IMR-90 (cell line): ENCODE measurements around the gene ACBD3. TPM values are rescaled to one million over a fixed set of nuclear protein-coding genes. Genes with fewer than 3 reads are reported as not detected.

Source experiments
- ATAC-seq: fragments of 200-7000 bp; cut with Tn5 transposase; 2 replicates; pipeline ENCODE4 v1.9.1; 2020; ENCODE audit warnings: low read depth, mild to moderate bottlenecking, moderate library complexity
- BruUV-seq: library from RNA; stranded (reverse); fragments of 400-500 nt; replicated peaks from 2 replicates; lab custom pipeline; 2021; lab: Mats Ljungman, UMichigan
- CTCF ChIA-PET: fragments of 300-600 bp; formaldehyde crosslinking; extraction: SDS; loops from one replicate; lab custom pipeline; 2021; ENCODE audit warnings: antibody characterized with exemption; lab: Yijun Ruan, JAX
- POLR2A ChIA-PET: fragments of 300-600 bp; sonication (Branson Sonifier 250); formaldehyde crosslinking; loops from one replicate; lab custom pipeline; 2022; ENCODE audit warnings: antibody characterized with exemption; ENCODE audit not compliant: unreplicated experiment; lab: Charles Lee
- DNase-seq: peaks from one replicate; pipeline ENCODE4 v3.0.0; 2013
- H2AFZ ChIP-seq: replicated peaks from 2 replicates; pipeline ENCODE3; 2013; ENCODE audit warnings: low read length, mild to moderate bottlenecking; ENCODE audit not compliant: poor library complexity
- H2AK5ac ChIP-seq: 2 replicates; pipeline ENCODE4 v1.6.1; 2013; ENCODE audit warnings: low read depth, low read length, inconsistent platforms
- H2AK9ac ChIP-seq: replicated peaks from 2 replicates; pipeline ENCODE3; 2013; ENCODE audit warnings: mild to moderate bottlenecking, low read depth, low read length, moderate library complexity; ENCODE audit not compliant: poor library complexity
- H2BK120ac ChIP-seq: 2 replicates; pipeline ENCODE4 v1.6.1; 2013; ENCODE audit warnings: low read depth, low read length, inconsistent platforms
- H2BK15ac ChIP-seq: 3 replicates; pipeline ENCODE4 v1.6.1; 2013; ENCODE audit warnings: low read depth, low read length, inconsistent platforms
- H2BK20ac ChIP-seq: 2 replicates; pipeline ENCODE4 v1.6.1; 2013; ENCODE audit warnings: low read depth, mild to moderate bottlenecking, inconsistent platforms, low read length, moderate library complexity
- H2BK5ac ChIP-seq: 2 replicates; pipeline ENCODE4 v1.6.1; 2013; ENCODE audit warnings: mild to moderate bottlenecking, low read depth, low read length, inconsistent platforms; ENCODE audit not compliant: poor library complexity, severe bottlenecking
- H3K14ac ChIP-seq: replicated peaks from 2 replicates; pipeline ENCODE4 v1.6.1; 2013; ENCODE audit warnings: low read depth, low read length, inconsistent platforms
- H3K18ac ChIP-seq: 2 replicates; pipeline ENCODE4 v1.6.1; 2013; ENCODE audit warnings: low read depth, low read length, control low read depth
- H3K23ac ChIP-seq: 2 replicates; pipeline ENCODE4 v1.6.1; 2013; ENCODE audit warnings: low read depth, low read length, inconsistent platforms
- H3K27ac ChIP-seq: 2 replicates; pipeline ENCODE4 v1.5.1; 2013; ENCODE audit warnings: mild to moderate bottlenecking, control low read depth, low read length; ENCODE audit not compliant: insufficient read depth
- H3K27me3 ChIP-seq: 2 replicates; pipeline ENCODE4 v1.6.1; 2013; ENCODE audit warnings: low read length; ENCODE audit not compliant: control insufficient read depth, insufficient read depth
- H3K36me3 ChIP-seq: 2 replicates; pipeline ENCODE4 v1.6.1; 2013; ENCODE audit warnings: low read length, mixed read lengths; ENCODE audit not compliant: control insufficient read depth, insufficient read depth
- H3K4ac ChIP-seq: 2 replicates; pipeline ENCODE4 v1.6.1; 2013; ENCODE audit warnings: low read depth, low read length, inconsistent platforms
- H3K4me1 ChIP-seq: 2 replicates; pipeline ENCODE4 v1.6.1; 2013; ENCODE audit warnings: low read length, mixed read lengths; ENCODE audit not compliant: control insufficient read depth, insufficient read depth
- H3K4me2 ChIP-seq: 2 replicates; pipeline ENCODE4 v1.6.1; 2013; ENCODE audit warnings: low read depth, mild to moderate bottlenecking, control low read depth, low read length, moderate library complexity
- H3K4me3 ChIP-seq: 2 replicates; pipeline ENCODE4 v1.5.1; 2013; ENCODE audit warnings: low read depth, mild to moderate bottlenecking, control low read depth, low read length, moderate library complexity; ENCODE audit not compliant: insufficient read depth
- H3K56ac ChIP-seq: 2 replicates; pipeline ENCODE4 v1.6.1; 2013; ENCODE audit warnings: low read length, inconsistent platforms; ENCODE audit not compliant: insufficient read depth; ENCODE audit errors: extremely low read depth
- H3K79me1 ChIP-seq, 2 experiments: 2 replicates each; pipeline ENCODE4 v1.6.1; 2013; ENCODE audit warnings: low read length in 2 of 2, inconsistent platforms in 1 of 2, low read depth in 1 of 2
- H3K9ac ChIP-seq: 2 replicates; pipeline ENCODE4 v1.6.1; 2013; ENCODE audit warnings: low read depth, low read length, control low read depth
- H3K9me1 ChIP-seq: 2 replicates; pipeline ENCODE4 v1.6.1; 2013; ENCODE audit warnings: low read length, inconsistent platforms; ENCODE audit not compliant: insufficient read depth
- H3K9me3 ChIP-seq: 2 replicates; pipeline ENCODE4 v1.6.1; 2013; ENCODE audit warnings: low read length; ENCODE audit not compliant: control insufficient read depth, insufficient read depth
- H4K20me1 ChIP-seq: 2 replicates; pipeline ENCODE4 v1.6.1; 2013; ENCODE audit warnings: low read length, inconsistent platforms; ENCODE audit not compliant: insufficient read depth
- H4K5ac ChIP-seq: 2 replicates; pipeline ENCODE4 v1.6.1; 2013; ENCODE audit warnings: mild to moderate bottlenecking, low read depth, low read length, control low read depth
- H4K8ac ChIP-seq, 2 experiments: 2 replicates each; pipeline ENCODE4 v1.6.1; 2013; ENCODE audit warnings: low read depth in 2 of 2, low read length in 2 of 2, control low read depth in 1 of 2, inconsistent platforms in 1 of 2
- H4K91ac ChIP-seq: 2 replicates; pipeline ENCODE4 v1.6.1; 2013; ENCODE audit warnings: low read depth, low read length, inconsistent platforms; ENCODE audit not compliant: insufficient read depth
- BHLHE40 ChIP-seq: fragments of 150-350 bp; IDR thresholded peaks from 2 replicates; pipeline ENCODE4 v1.6.1; 2016; ENCODE audit warnings: mild to moderate bottlenecking, low read depth, low read length
- CEBPB ChIP-seq: IDR thresholded peaks from 2 replicates; pipeline ENCODE4 v1.6.1; 2012; ENCODE audit warnings: low read depth, low read length, improper control_type of control experiment
- MAZ ChIP-seq: IDR thresholded peaks from 2 replicates; pipeline ENCODE4 v1.6.1; 2012; ENCODE audit warnings: low read depth, mild to moderate bottlenecking, low read length, improper control_type of control experiment, moderate library complexity, borderline replicate concordance
- POLR2A ChIP-seq: IDR thresholded peaks from 2 replicates; pipeline ENCODE4 v1.6.1; 2012; ENCODE audit warnings: mild to moderate bottlenecking, low read depth, low read length
- RFX5 ChIP-seq: IDR thresholded peaks from 2 replicates; pipeline ENCODE4 v1.8.0; 2012; ENCODE audit warnings: low read depth, mild to moderate bottlenecking, low read length, moderate library complexity
- WGBS, 2 experiments: methylation state at CpG; one replicate each; pipeline versions ENCODE4 v1.1.5 to v1.1.7; 2013; ENCODE audit warnings: missing lambda C conversion rate in 2 of 2; ENCODE audit not compliant: insufficient read length in 1 of 2; ENCODE audit errors: extremely low coverage in 2 of 2; 5-methylcytosine and 5-hydroxymethylcytosine counted together
- dilution Hi-C: fragments of 300-500 bp; cut with HindIII; formaldehyde crosslinking; loops from one replicate; pipeline ENCODE4 v1.14.3; 2018; ENCODE audit warnings: low sequenced_read_pairs; ENCODE audit not compliant: unreplicated experiment
- in situ Hi-C: fragments of 300-500 bp; cut with MboI; formaldehyde crosslinking; loops from 3 replicates; pipeline ENCODE4 v1.14.3; 2019; ENCODE audit warnings: low sequenced_read_pairs, inconsistent platforms, mixed read lengths
- intact Hi-C: fragments of 100-400 bp; cut with micrococcal nuclease; formaldehyde crosslinking; loops from 2 replicates; pipeline ENCODE4 v1.10.0; 2022
- polyA plus RNA-seq, 3 experiments: library from polyadenylated mRNA; depleted of rRNA; stranded (reverse); fragments of >200 nt; gene quantifications; 2 replicates each; pipeline ENCODE4 v1.2.3, GENCODE V29; 2012; ENCODE audit warnings: low replicate concordance in 1 of 3
- total RNA-seq: library from RNA; depleted of rRNA; stranded (reverse); fragments of >200 nt; gene quantifications from 2 replicates; pipeline ENCODE4 v1.2.3, GENCODE V29; 2012

ACBD3 gene
- total and polyA plus RNA-seq, 2 of the 4 experiments (the other 2 are of a cell fraction), result 30.3 to 59.7 TPM

DNA sequence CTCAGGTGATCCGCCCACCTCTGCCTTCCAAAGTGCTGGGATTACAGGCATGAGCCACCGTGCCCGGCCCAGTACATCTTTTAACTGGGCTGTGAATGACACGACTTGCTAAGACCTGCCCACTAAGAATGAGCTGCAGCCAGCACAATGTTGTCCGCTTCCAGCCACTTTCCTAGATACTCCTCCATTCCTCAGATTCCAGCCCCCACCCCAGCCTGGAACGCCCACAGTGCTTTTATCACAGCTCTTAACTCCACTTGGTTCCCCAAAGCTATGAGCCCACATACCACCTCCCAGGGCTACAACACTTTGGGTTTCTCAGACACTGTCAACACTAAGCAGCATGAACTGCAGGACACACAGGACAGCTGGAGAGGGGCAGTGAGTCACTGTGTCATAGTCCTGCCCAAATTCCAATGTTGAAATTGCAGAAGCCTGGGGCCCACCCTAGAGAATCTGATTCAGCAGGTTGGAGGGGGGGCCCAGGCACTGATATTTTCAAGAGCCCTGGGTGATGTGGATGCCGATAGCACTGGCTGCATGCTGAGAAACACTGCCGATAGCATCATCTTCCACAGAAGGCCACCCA is 58.0 kb downstream of the ACBD3 start:
- ChIA-PET POLR2A (no interaction called here), CTCF (no interaction called here)
- peak overlapping the region; percentile 9 for H2AK9ac ChIP-seq
- WGBS, 2 experiments, result 67% methylated on average over 3 of the region's 8 CpGs; no CpG with 5 or more reads in 1 of the 2 experiments
- peak overlapping the region; percentile 15 for H2AFZ ChIP-seq
- 0 out of 2 replicates have a peak overlapping the region, but pooled peaks have one; percentile 32 for H3K14ac ChIP-seq
- TF ChIP-seq MAZ (peak; percentile 77; the same call in 1 of the 2 replicates), CEBPB (peak; percentile 41; the same call in 1 of the 2 replicates), RFX5 (no peak), POLR2A (no peak), BHLHE40 (no peak)
- peaks cover 10% of the 10 kb centered on the region for H3K4me1 ChIP-seq
- H2BK20ac ChIP-seq, result no peak overlapping the region
- in situ Hi-C loops (no loop called here), intact Hi-C loops (loop anchor here (10.0 kb wide), 1 partner anchor 246 kb away; no protein-coding TSS in a partner anchor), dilution Hi-C loops (no loop called here)
- 0 out of 2 replicates have a peak overlapping the region, but pooled peaks have one; percentile 14 for H3K4me2 ChIP-seq
- ATAC-seq (peak; percentile 78), DNase-seq (peak; percentile 51)
- H2BK15ac ChIP-seq, result no peak overlapping the region
- H3K4ac ChIP-seq, result 0 out of 2 replicates have a peak overlapping the region, but pooled peaks have one; percentile 12
- no peak overlapping the region for H3K9ac ChIP-seq
- H4K91ac ChIP-seq, result no peak overlapping the region
- H3K27me3 ChIP-seq, result no peaks in the 10 kb centered on the region
- no TSS peak for BruUV-seq
- no peaks in the 10 kb centered on the region for H3K79me1 ChIP-seq
- peaks cover 2% of the 10 kb centered on the region; the same call in 1 of the 2 replicates for H3K9me3 ChIP-seq
- H3K4me3 ChIP-seq, result no peak overlapping the region
- 0 out of 2 replicates have a peak, but pooled peaks cover 3% of the 10 kb centered on the region for H3K9me1 ChIP-seq
- no peak overlapping the region for H2BK120ac ChIP-seq
- no peak overlapping the region for H4K5ac ChIP-seq
- no peak overlapping the region for H2BK5ac ChIP-seq
- no peak overlapping the region for H2AK5ac ChIP-seq
- H3K23ac ChIP-seq, result no peak overlapping the region
- H4K20me1 ChIP-seq, result no peaks in the 10 kb centered on the region
- no peak overlapping the region for H3K27ac ChIP-seq
- H3K36me3 ChIP-seq, result no peaks in the 10 kb centered on the region
- H3K18ac ChIP-seq, result no peak overlapping the region
- H4K8ac ChIP-seq, result no peak overlapping the region
- no peak overlapping the region for H3K56ac ChIP-seq
